Right lobe of liver (tissue), 6 donors: ENCODE results near the gene OR4S2. TPM values are rescaled to one million over a fixed set of nuclear protein-coding genes. Genes with fewer than 3 reads are reported as not detected.

Source experiments
- ATAC-seq, 4 donors: fragments of 200-7000 bp; cut with Tn5 transposase; one replicate each; pipeline ENCODE4 v1.9.1; 2020; ENCODE audit warnings: mild to moderate bottlenecking in 4 of 4, moderate library complexity in 4 of 4
- DNase-seq, 3 donors: peaks; one replicate each; pipeline ENCODE4 v3.0.0-alpha.2; 2020
- H3K27ac ChIP-seq, 3 donors: fragments of 200-600 bp; one replicate each; pipeline ENCODE4 v1.8.0; 2022
- H3K27me3 ChIP-seq, 2 donors: fragments of 200-600 bp; one replicate each; pipeline ENCODE4 v1.8.0; 2022
- H3K36me3 ChIP-seq, 4 donors: fragments of 200-600 bp; sonication (generic) in 1 of 4; one replicate each; pipeline versions ENCODE4 v1.5.1 to v1.8.0; 2017 to 2022; ENCODE audit warnings: control low read depth in 1 of 4
- H3K4me1 ChIP-seq, 4 donors: fragments of 200-600 bp; sonication (generic) in 1 of 4; one replicate each; pipeline versions ENCODE4 v1.5.1 to v1.8.0; 2017 to 2022; ENCODE audit warnings: control low read depth in 1 of 4
- H3K4me3 ChIP-seq, 3 donors: fragments of 200-600 bp; one replicate each; pipeline ENCODE4 v1.8.0; 2022
- H3K9me3 ChIP-seq, 4 donors: fragments of 200-600 bp; sonication (generic) in 1 of 4; one replicate each; pipeline versions ENCODE4 v1.5.1 to v1.8.0; 2017 to 2022; ENCODE audit warnings: control low read depth in 1 of 4
- POLR2A ChIP-seq: fragments of 450-650 bp; IDR thresholded peaks from one replicate; pipeline ENCODE4 v1.6.1; 2017; ENCODE audit warnings: antibody characterized with exemption, mild to moderate bottlenecking
- WGBS: methylation state at CpG from one replicate; pipeline ENCODE4 v1.1.6; 2018; ENCODE audit warnings: low coverage, low lambda C conversion rate; ENCODE audit not compliant: insufficient coverage; ENCODE audit errors: missing lambda C conversion rate; 5-methylcytosine and 5-hydroxymethylcytosine counted together
- intact Hi-C, 2 donors: fragments of 100-400 bp; cut with DNase I; formaldehyde crosslinking; loops; one replicate each; pipeline versions ENCODE4 v1.11.2 to v1.14.1; 2022
- total RNA-seq, 6 experiments: library from RNA; depleted of rRNA in 2 of 6; stranded (reverse); fragments of >200 nt in 2 of 6; fragmentation: NEBNext Ultra II Directional in 3 of 6; extraction: Animal tissue kit (Norgen Biotek cat#: 25700) in 3 of 6; gene quantifications; one replicate each; pipeline versions ENCODE4 v1.1.0 to v1.2.4, GENCODE V29; 2016 to 2023
- TF ChIP-seq, protein P1 (sequence below), 4 donors: fragments of 200-600 bp in 3 of 4; fragments of 450-650 bp in 1 of 4; IDR thresholded peaks; one replicate each; pipeline versions ENCODE4 v1.5.1 to v1.8.0; 2016 to 2022; ENCODE audit warnings: antibody characterized with exemption in 4 of 4, mild to moderate bottlenecking in 2 of 4
- donor health status: DM: no; HTN: yes; CAD: no.
- donor health status: DM: no; HTN: no; CAD: no.
- donor health status: DM: no; HTN: no; CAD: no.
- donor health status: DM: no; HTN: yes; CAD: no.
- donor health status: DM: no; HTN: yes; CAD: no.

OR4S2 gene
- total RNA-seq, 6 experiments from 2014 or later = not detected

DNA sequence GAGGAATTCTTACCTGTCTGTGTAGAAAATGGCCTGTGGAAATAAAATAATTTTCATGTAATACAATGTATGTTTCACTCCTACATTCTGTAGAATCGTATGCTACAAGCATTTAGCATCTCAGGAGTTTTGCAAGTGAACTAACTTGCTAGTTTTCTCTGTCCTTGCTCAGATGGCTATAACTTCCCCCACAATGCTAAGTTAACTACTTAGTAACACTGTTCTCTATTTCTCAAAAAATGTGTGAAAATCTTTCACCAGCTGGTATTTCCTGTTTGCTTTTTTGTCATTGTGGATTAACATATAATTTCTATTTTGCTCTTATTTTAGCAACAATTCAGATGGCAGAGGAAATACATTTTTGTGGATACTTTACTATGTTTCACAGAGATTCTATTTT, 4.4 kb downstream of the OR4S2 start:
- no peaks in the 10 kb centered on the region for H3K4me1 ChIP-seq
- H3K27me3 ChIP-seq = no peaks in the 10 kb centered on the region
- ATAC-seq (no peak), DNase-seq (no peak)
- no peak overlapping the region for H3K4me3 ChIP-seq
- H3K27ac ChIP-seq = no peak overlapping the region
- H3K9me3 ChIP-seq = no peaks in the 10 kb centered on the region
- 24% methylated on average over 1 of the region's 1 CpG for WGBS
- intact Hi-C loops = no loop called here
- TF ChIP-seq POLR2A = no peak
- H3K36me3 ChIP-seq = no peaks in the 10 kb centered on the region

DNA sequence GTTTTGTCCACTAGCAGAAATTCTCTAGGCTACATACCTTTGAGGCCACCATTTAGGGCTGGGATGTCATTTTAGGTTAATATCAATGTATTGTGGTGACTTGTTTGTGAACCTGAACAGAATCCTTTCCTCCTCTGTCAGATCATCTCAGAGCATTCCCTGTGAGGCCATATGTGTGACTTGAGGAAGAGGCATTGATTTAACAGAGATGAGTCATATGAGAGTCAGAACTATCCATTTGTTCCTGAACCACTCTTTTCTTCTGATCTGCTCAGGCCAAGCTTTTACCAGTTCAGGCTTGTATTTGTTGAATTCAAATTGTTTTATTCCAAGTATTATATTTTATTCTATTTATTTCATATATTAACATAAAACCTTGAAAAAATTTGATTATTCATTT, 7.0 kb downstream of the OR4S2 start:
- intact Hi-C loops = no loop called here
- Histone ChIP-seq H3K9me3 (no peaks in the 10 kb centered on the region), H3K27ac (no peak overlapping the region), H3K36me3 (no peaks in the 10 kb centered on the region), H3K27me3 (no peaks in the 10 kb centered on the region), H3K4me3 (no peak overlapping the region), H3K4me1 (no peaks in the 10 kb centered on the region)
- DNase-seq (no peak), ATAC-seq (no peak)
- TF ChIP-seq, protein P1, sequence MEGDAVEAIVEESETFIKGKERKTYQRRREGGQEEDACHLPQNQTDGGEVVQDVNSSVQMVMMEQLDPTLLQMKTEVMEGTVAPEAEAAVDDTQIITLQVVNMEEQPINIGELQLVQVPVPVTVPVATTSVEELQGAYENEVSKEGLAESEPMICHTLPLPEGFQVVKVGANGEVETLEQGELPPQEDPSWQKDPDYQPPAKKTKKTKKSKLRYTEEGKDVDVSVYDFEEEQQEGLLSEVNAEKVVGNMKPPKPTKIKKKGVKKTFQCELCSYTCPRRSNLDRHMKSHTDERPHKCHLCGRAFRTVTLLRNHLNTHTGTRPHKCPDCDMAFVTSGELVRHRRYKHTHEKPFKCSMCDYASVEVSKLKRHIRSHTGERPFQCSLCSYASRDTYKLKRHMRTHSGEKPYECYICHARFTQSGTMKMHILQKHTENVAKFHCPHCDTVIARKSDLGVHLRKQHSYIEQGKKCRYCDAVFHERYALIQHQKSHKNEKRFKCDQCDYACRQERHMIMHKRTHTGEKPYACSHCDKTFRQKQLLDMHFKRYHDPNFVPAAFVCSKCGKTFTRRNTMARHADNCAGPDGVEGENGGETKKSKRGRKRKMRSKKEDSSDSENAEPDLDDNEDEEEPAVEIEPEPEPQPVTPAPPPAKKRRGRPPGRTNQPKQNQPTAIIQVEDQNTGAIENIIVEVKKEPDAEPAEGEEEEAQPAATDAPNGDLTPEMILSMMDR (IDR thresholded peaks at IDR 0.05) = no peak
- TF ChIP-seq POLR2A = no peak

DNA sequence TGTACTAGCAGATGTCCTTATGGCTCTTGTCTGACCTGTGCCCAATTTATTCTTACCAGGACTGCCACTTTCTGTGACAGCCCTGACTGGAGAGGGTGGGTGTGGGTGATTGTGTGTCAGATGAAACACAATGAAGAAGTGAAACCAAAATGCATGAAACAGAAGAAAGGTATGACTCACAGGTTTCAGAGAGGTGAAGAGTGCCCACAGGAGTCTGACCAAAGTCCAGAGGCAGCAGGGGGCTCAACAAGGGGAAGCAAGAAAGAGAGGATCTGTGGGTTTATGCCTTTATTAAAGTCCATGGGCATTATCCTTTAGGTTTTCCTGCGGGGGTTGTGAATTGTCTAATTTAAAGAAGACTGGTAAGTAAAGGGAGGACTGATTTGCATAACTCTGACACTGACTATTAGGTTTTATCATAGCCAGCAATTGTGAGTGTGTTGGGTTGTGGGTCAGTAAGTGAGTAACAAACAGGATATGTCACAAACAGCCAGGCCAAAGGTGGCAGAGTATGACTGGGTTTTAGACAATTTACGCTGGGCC, 10.0 kb downstream of the OR4S2 start:
- TF ChIP-seq, protein P1 (IDR thresholded peaks at IDR 0.05) = no peak
- TF ChIP-seq POLR2A = no peak
- no peaks in the 10 kb centered on the region for H3K9me3 ChIP-seq
- no peak overlapping the region for H3K4me3 ChIP-seq
- H3K4me1 ChIP-seq = no peaks in the 10 kb centered on the region
- DNase-seq (no peak), ATAC-seq (no peak)
- WGBS = 64% methylated on average over 2 of the region's 2 CpGs
- H3K27ac ChIP-seq = no peak overlapping the region
- intact Hi-C loops = no loop called here
- H3K36me3 ChIP-seq = no peaks in the 10 kb centered on the region
- H3K27me3 ChIP-seq = no peaks in the 10 kb centered on the region

DNA sequence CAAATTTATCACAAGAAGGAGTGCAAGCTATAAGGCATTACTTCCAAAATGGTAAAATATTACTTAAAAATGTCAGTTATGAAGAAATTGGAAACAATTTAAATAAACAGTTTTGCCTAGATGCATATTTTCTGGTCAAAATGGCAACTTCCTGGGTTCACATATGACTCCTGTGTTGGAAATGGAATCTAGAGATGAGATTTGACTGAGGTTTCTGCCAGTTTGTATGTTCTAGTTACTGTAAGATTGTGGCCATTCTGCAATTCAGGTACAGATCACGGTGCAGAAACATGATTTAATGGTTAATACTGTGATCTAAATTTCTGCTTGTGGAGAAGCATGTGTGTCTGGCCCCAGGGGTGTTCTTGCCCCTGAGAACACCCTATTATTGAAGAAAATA, 10.5 kb downstream of the OR4S2 start:
- Histone ChIP-seq H3K4me3 (no peak overlapping the region), H3K27me3 (no peaks in the 10 kb centered on the region), H3K36me3 (no peaks in the 10 kb centered on the region), H3K27ac (no peak overlapping the region), H3K4me1 (no peaks in the 10 kb centered on the region), H3K9me3 (no peaks in the 10 kb centered on the region)
- ATAC-seq = no peak
- 31% methylated on average over 1 of the region's 1 CpG for WGBS
- no peak for DNase-seq
- no peak for TF ChIP-seq POLR2A
- TF ChIP-seq, protein P1 (IDR thresholded peaks at IDR 0.05) = no peak
- intact Hi-C loops = no loop called here

DNA sequence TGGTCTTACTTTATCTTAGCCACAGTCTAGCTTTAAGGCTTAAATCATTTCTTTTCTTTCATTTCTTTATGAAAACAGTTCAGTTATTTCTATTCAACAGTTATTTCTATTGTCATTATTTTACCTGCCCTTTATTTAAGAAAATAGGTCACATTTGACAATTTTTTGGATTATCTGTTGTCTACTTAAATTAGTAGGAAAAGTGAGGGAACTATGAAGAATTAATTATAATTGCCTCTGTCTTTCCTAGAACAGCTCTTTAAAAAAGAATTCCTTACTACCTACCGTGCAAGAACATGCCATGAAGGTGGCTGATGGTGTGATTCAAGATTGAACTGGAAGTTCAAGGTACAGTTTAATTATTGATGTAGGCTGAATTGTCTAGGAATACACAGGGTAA, 13.8 kb downstream of the OR4S2 start, which contains the start of gene OR4C6:
Gene OR4C6 (plus strand): TSS at position 301 of the 400 bp plus-strand sequence. CDS start 2,966 bp downstream, outside the sequence.
- Histone ChIP-seq H3K36me3 (no peaks in the 10 kb centered on the region), H3K9me3 (no peaks in the 10 kb centered on the region), H3K27me3 (no peaks in the 10 kb centered on the region), H3K4me3 (no peak within 1 kb of the TSS), H3K4me1 (no peaks in the 10 kb centered on the region), H3K27ac (no peak within 1 kb of the TSS)
- no peak for DNase-seq
- intact Hi-C loops = no loop called here
- WGBS = 38% methylated on average over 1 of the region's 1 CpG
- no peak for ATAC-seq
- TF ChIP-seq, protein P1 (IDR thresholded peaks at IDR 0.05) = no peak
- TF ChIP-seq POLR2A = no peak
